Lower leg skin (tissue), 3 donors: ENCODE measurements around the gene SUMO2.

Experiments used
- POLR2A ChIP-seq, 2 donors: fragments of 450-650 bp; IDR thresholded peaks; one replicate each; pipeline ENCODE4 v1.6.1; 2016 to 2017; ENCODE audit warnings: antibody characterized with exemption in 2 of 2, mild to moderate bottlenecking in 1 of 2, moderate library complexity in 1 of 2
- TF ChIP-seq, protein P1 (sequence below), 3 donors: fragments of 450-650 bp; IDR thresholded peaks; one replicate each; pipeline ENCODE4 v1.5.1; 2016; ENCODE audit warnings: antibody characterized with exemption in 3 of 3, mild to moderate bottlenecking in 3 of 3, moderate library complexity in 2 of 3

DNA sequence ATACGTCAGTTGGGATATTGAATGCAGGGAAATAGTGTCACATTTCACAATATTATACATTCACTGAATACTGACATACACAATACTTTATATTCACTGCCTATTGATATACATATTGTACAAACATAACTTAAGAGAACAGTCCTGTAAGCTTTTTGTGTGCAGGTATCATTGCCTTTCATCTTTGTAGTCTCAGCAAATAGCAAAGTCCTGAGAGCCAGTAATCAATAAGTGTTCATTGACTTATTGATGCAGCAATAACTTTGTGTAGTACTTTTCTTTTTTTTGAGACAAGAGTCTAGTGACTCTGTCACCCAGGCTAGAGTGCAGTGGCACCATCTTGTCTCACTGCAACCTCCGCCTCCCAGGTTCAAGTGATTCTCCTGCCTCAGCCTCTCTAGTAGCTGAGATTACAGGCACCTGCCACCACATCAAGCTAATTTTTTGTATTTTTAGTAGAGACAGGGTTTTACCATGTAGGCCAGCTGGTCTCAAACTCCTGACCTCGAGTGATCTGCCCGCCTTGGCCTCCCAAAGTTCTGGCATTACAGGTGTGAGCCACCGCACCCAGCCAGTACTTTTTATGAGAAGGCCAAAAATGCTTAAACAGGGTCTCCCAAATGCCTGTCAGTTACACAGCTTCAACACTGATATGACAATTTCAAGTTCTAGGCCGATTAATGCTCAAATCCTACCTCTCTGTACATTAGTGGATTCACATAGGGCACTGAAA lies 17.3 kb upstream of the SUMO2 start:
- TF ChIP-seq, protein P1, sequence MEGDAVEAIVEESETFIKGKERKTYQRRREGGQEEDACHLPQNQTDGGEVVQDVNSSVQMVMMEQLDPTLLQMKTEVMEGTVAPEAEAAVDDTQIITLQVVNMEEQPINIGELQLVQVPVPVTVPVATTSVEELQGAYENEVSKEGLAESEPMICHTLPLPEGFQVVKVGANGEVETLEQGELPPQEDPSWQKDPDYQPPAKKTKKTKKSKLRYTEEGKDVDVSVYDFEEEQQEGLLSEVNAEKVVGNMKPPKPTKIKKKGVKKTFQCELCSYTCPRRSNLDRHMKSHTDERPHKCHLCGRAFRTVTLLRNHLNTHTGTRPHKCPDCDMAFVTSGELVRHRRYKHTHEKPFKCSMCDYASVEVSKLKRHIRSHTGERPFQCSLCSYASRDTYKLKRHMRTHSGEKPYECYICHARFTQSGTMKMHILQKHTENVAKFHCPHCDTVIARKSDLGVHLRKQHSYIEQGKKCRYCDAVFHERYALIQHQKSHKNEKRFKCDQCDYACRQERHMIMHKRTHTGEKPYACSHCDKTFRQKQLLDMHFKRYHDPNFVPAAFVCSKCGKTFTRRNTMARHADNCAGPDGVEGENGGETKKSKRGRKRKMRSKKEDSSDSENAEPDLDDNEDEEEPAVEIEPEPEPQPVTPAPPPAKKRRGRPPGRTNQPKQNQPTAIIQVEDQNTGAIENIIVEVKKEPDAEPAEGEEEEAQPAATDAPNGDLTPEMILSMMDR (IDR thresholded peaks at IDR 0.05), result no peak
- TF ChIP-seq POLR2A (IDR thresholded peaks at IDR 0.05), result no peak
